ENCODE data around the gene RHBDL2.
"Not testable (repeated sequence)": the region's sequence is repeated elsewhere in the genome, so short reads cannot be mapped to it uniquely, and the experiment has no call there.

The RHBDL2 gene

DNA sequence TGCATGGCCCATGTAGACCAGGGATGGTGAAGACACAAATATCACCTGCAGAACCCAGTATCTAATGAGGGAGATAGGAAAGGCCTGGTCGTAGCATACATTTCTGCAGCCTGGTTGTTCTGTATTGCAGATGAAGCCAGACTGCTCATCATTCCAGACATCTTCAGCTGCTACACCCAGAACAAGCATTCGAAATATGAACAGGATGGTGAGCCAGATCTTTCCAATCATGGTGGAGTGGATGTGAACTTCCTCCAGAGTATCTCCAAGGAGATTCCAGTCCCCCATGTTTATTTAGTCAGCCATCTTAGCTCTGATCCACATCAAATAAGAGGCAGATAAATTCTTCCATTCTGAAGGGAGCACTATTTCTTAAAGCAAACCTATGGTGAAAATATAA lies 65.8 kb downstream of the RHBDL2 start:
- DNase-seq (ENCODE audit: low spot score) (no peak), FAIRE-seq (no peak)

- FAIRE-seq, result peak; percentile 95
- DNase-seq (ENCODE audit: low spot score), result peak; percentile 99
Measured at GRCh38 chr1:38873027-38873969, 68.3 kb downstream of the RHBDL2 start, which contains the start of gene MYCBP. TSS of gene MYCBP (minus strand) at chr1:38873348. CDS start at chr1:38873305, 43 bp downstream.

GRCh38 chr1:38872401-38873026 lies 69.1 kb downstream of the RHBDL2 start:
- FAIRE-seq (no peak), DNase-seq (ENCODE audit: low spot score) (peak; percentile 18)

DNA sequence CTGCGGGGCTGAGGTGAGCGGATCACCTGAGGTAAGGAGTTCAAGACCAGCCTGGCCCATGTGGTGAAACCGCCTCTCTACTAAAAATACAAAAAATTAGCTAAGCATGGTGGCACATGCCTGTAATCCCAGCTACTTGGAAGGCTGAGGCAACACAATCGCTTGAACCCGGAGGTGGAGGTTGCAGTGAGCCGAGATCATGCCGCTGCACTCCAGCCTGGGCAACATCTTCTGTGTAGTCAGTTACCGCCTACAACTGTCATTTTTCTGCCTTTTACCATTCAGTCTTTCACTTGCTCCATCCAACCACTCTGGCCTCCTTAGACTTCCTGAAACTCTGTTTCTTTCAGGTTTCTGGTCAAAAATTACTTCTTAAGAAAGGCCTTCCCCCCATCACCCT lies 70.6 kb downstream of the RHBDL2 start:
- DNase-seq (ENCODE audit: low spot score), result no peak
- FAIRE-seq, result no peak

DNA sequence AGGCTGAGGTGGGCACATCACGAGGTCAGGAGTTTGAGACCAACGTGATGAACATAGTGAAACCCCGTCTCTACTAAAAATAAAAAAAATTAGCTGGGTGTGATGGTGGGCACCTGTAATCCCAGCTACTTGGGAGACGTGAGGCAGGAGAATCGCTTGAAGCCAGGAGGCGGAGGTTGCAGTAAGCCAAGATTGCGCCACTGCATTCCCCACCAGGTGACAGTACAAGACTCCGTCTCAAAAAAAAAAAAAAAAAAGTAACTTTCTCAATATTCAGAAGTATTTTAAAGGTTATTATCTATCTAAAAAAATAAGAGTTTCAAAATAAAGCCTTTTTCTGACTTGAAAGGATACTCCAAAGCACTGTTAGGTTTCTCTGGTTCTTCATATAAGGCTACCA lies 74.4 kb downstream of the RHBDL2 start:
- FAIRE-seq (no peak), DNase-seq (ENCODE audit: low spot score) (no peak)

GRCh38 chr1:38865112-38865715 lies 76.4 kb downstream of the RHBDL2 start:
- FAIRE-seq (no peak), DNase-seq (ENCODE audit: low spot score) (no peak)

DNA sequence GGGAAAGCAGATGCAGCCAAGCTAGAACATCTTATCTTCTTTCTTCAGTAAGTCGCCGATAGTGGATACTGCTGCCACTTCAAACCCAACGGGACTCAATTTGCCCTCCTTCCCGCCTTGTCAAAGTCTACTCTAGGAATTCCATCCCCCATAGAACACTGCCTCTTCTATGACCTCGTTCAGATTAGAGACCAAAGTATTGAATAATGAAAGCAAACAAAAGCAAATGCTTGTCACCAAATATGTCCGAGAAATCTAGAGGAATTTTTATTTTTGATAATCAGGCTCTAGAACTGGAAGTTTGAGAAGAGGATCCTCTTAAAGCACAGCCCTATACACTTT lies 81.2 kb downstream of the RHBDL2 start:
- FAIRE-seq, result no peak
- DNase-seq (ENCODE audit: low spot score), result no peak

- peak; percentile 99 for DNase-seq (ENCODE audit: low spot score)
- FAIRE-seq, result peak; percentile 58
Measured at GRCh38 chr1:38859561-38860453, 81.8 kb downstream of the RHBDL2 start, which contains the start of gene RRAGC. TSS of gene RRAGC (minus strand) at chr1:38859772. CDS start at chr1:38859646, 126 bp downstream.

GRCh38 chr1:38858833-38859560 lies 82.6 kb downstream of the RHBDL2 start:
- FAIRE-seq (no peak), DNase-seq (ENCODE audit: low spot score) (peak; percentile 36)

DNA sequence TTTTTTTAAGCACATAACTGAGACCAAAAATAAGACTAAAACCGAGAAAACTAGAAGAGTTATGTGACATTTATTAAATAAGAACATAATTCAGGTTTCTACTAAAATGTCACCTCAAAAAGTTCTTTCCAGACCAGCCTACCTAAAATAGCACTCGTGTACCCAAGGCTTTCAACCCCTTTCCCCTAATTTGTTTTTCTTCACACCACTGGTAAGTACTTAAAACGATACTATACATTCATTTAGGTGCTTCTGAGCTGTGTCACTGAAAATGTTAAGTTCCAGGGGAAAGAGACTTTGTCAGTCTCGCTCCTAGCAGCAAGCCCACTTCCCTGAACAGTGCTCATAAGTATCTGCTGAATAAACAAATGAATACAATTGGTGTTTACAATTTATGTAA lies 88.8 kb downstream of the RHBDL2 start:
- FAIRE-seq (no peak), DNase-seq (ENCODE audit: low spot score) (no peak)

DNA sequence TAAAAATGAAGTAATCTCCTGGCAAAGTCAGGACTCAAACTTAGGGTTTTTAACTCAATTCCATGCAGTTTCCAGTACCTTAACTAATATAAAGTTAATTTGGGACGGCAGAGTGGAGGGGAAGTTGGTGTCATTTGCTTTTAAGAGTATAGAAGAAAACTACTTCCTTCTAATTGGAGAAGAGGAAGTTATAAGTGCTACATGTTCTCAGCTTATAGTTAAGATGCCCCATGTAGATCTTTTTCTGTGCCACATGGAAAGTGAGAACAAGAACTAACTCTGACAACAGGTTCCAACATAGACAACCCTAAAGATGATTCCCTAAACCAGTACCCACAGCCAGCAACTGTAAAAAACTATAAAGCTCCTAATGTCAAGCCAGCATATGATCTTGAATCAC lies 93.6 kb downstream of the RHBDL2 start:
- FAIRE-seq (no peak), DNase-seq (ENCODE audit: low spot score) (no peak)

DNA sequence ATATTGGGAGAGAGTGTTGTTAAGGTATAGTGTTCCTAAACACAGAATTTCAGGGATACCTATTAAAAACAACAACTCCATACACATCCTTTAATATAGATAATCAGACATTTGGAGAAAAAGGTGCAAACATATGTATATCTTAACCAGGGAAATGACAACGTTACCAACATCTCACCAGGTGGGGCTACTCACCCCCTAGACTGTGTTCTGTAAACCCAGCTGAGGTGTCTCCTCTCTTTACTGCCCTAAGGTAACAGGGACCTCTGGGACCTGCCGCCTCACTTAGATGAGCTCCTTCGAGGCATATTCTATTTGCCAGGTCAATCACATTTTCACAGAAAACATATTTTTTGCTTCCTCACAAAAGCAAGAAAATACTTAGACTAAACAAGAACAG lies 95.4 kb downstream of the RHBDL2 start:
- no peak for DNase-seq (ENCODE audit: low spot score)
- no peak for FAIRE-seq

DNA sequence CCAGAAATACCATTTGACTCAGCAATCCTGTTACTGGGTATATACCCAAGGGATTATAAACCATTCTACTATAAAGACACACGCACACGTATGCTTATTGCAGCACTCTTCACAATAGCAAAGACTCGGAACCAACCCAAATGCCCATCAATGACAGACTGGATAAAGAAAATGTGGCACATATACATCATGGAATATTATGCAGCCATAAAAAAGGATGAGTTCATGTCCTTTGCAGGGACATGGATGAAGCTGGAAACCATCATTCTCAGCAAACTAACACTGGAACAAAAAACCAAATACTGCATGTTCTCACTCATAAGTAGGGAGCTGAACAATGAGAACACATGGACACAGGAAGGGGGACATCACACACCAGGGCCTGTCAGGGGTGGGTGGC lies 96.5 kb downstream of the RHBDL2 start:
- DNase-seq (ENCODE audit: low spot score); FAIRE-seq: not testable (repeated sequence)

- no peak for DNase-seq (ENCODE audit: low spot score)
- FAIRE-seq, result no peak
Measured at GRCh38 chr1:38840281-38840680, 101.3 kb downstream of the RHBDL2 start.

DNA sequence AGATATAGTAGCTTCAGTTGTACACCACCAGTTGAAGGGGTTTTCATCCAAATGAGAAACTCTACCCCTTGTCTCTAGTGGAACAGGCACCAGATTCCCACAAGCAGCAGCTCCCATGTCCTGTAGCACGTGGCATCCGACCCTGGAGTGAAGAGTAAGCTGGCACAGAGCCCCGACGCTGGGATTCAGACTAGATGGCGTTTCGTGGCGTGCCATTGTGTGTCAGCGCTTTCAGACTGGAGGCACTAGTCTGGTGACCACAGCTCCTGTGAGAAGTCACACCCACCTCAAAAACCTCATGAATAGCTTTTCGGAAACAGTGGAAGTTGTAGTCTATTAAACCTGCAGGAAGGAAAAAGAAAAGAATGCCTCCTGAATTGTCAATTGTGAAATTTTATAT lies 102.3 kb downstream of the RHBDL2 start:
- FAIRE-seq, result no peak
- no peak for DNase-seq (ENCODE audit: low spot score)

DNA sequence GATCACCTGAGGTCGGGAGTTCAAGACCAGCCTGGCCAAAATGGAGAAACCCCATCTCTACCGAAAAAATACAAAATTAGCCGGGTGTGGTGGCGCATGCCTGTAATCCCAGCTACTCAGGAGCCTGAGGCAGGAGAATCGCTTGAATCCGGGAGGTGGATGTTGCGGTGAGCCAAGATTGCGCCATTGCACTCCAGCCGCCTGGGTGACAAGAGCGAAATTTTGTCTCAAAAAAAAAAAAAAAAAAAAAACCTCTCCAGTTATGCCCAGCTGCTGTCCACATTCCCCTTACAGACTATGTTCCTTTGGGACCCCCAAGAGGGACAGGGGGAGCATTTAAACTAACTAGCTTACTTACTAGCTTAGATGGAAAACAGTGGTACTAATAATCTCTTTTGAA lies 105.3 kb downstream of the RHBDL2 start:
- FAIRE-seq, result not testable (repeated sequence)

More for the DNA sequence above, 105.3 kb downstream of the RHBDL2 start:
- not testable (repeated sequence) for DNase-seq (ENCODE audit: low spot score)

All from urothelium cell line (cell line).